MCF 10A (cell line): Measurements from ENCODE around the gene ABCA12. TPM values are rescaled to one million over a fixed set of nuclear protein-coding genes. Genes with fewer than 3 reads are reported as not detected.

Experiments
- BruUV-seq: library from RNA; stranded (reverse); fragments of 400-500 nt; replicated peaks from 2 replicates; lab custom pipeline; 2021; lab: Mats Ljungman, UMichigan
- CTCF ChIA-PET: fragments of 300-600 bp; sonication (Branson Sonifier 250); formaldehyde crosslinking; extraction: SDS; loops from one replicate; lab custom pipeline; 2021; ENCODE audit warnings: antibody characterized with exemption, inconsistent platforms; lab: Yijun Ruan, JAX
- POLR2A ChIA-PET: fragments of 300-600, 350-650 bp; sonication (Branson Sonifier 250); formaldehyde crosslinking; extraction: SDS; loops from one replicate; lab custom pipeline; 2020; ENCODE audit warnings: antibody characterized with exemption, inconsistent platforms; lab: Yijun Ruan, JAX
- DNase-seq: peaks from one replicate; pipeline ENCODE4 v3.0.0-alpha.2; 2018; ENCODE audit not compliant: unreplicated experiment
- H3K27ac Mint-ChIP-seq: one replicate; pipeline ENCODE4 v1.8.0; 2022; ENCODE audit warnings: mild to moderate bottlenecking, low read depth, mixed read lengths; ENCODE audit not compliant: unreplicated experiment
- H3K27me3 Mint-ChIP-seq: one replicate; pipeline ENCODE4 v1.8.0; 2022; ENCODE audit warnings: mixed read lengths; ENCODE audit not compliant: insufficient read depth, unreplicated experiment
- H3K36me3 Mint-ChIP-seq: one replicate; pipeline ENCODE4 v1.8.0; 2022; ENCODE audit warnings: mild to moderate bottlenecking, moderate library complexity, mixed read lengths; ENCODE audit not compliant: insufficient read depth, unreplicated experiment
- H3K4me1 Mint-ChIP-seq: one replicate; pipeline ENCODE4 v1.8.0; 2022; ENCODE audit warnings: mixed read lengths; ENCODE audit not compliant: insufficient read depth, unreplicated experiment
- H3K4me3 Mint-ChIP-seq: one replicate; pipeline ENCODE4 v1.8.0; 2022; ENCODE audit warnings: mild to moderate bottlenecking, moderate library complexity, mixed read lengths; ENCODE audit not compliant: unreplicated experiment
- H3K9me3 Mint-ChIP-seq: one replicate; pipeline ENCODE4 v1.8.0; 2022; ENCODE audit warnings: mixed read lengths; ENCODE audit not compliant: unreplicated experiment
- intact Hi-C: fragments of 100-400 bp; cut with micrococcal nuclease; formaldehyde crosslinking; loops from 2 replicates; pipeline ENCODE4 v1.14.1; 2022
- total RNA-seq: library from RNA; stranded (reverse); gene quantifications from 2 replicates; pipeline ENCODE4 v1.2.3, GENCODE V29; 2022
- TF ChIP-seq, protein P1 (sequence below): fragments of 200-600 bp; IDR thresholded peaks from one replicate; pipeline ENCODE4 v1.8.0; 2022; ENCODE audit warnings: antibody characterized with exemption, mild to moderate bottlenecking; ENCODE audit not compliant: unreplicated experiment

ABCA12 gene
- total RNA-seq, 1 experiment from 2014 or later: 37.8 TPM

DNA sequence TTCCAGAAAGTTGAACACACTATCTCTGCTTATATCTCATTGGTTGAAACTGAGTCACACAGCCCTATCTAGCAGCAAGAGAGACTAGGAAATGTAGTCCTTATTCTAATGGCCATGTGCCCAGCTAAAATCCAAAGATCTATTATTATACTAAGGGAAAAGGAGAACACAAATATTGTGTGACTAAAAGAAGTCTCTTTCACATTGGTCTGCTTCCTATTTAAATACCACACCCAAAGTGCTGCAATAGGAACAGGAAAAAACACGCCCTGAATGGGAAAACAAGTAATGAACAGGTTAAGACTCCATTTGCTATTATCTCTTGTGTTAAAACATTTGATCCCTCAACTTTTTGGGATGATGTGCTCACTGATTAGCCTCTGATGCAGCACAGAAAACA is 242.2 kb downstream of the ABCA12 start:
- no peak overlapping the region for H3K4me3 Mint-ChIP-seq
- TF ChIP-seq, protein P1, sequence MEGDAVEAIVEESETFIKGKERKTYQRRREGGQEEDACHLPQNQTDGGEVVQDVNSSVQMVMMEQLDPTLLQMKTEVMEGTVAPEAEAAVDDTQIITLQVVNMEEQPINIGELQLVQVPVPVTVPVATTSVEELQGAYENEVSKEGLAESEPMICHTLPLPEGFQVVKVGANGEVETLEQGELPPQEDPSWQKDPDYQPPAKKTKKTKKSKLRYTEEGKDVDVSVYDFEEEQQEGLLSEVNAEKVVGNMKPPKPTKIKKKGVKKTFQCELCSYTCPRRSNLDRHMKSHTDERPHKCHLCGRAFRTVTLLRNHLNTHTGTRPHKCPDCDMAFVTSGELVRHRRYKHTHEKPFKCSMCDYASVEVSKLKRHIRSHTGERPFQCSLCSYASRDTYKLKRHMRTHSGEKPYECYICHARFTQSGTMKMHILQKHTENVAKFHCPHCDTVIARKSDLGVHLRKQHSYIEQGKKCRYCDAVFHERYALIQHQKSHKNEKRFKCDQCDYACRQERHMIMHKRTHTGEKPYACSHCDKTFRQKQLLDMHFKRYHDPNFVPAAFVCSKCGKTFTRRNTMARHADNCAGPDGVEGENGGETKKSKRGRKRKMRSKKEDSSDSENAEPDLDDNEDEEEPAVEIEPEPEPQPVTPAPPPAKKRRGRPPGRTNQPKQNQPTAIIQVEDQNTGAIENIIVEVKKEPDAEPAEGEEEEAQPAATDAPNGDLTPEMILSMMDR: no peak

DNA sequence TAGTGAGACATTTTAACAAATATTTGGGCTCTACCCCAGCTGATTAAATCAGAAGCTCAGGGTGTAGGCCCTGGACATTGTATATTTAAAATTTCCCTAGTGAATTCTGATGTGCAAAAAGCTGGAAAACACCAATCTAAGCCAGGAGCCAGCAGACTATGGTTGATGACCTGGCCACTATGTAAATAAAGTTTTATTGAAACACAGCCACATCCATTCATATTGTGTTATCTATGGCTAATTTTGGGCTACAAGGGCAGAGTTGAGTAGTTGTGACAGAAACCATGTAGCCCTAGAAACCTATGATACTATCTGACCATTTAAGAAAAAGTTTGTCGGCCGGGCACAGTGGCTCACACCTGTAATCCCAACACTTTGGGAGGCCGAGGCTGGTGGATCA is 243.0 kb downstream of the ABCA12 start:
- no TSS peak for BruUV-seq
- TF ChIP-seq, protein P1: no peak
- ChIA-PET POLR2A (interaction anchor here (0.6 kb wide), 1 partner anchor 11 kb away, joined by 3 read pairs; no protein-coding TSS in a partner anchor), CTCF (interaction anchor here (0.8 kb wide), 1 partner anchor 68 kb away, joined by 3 read pairs; no protein-coding TSS in a partner anchor)
- no peaks in the 10 kb centered on the region for H3K27me3 Mint-ChIP-seq
- H3K27ac Mint-ChIP-seq: no peak overlapping the region
- peaks cover 6% of the 10 kb centered on the region for H3K4me1 Mint-ChIP-seq
- DNase-seq: no peak
- no peaks in the 10 kb centered on the region for H3K9me3 Mint-ChIP-seq
- H3K4me3 Mint-ChIP-seq: no peak overlapping the region
- no peaks in the 10 kb centered on the region for H3K36me3 Mint-ChIP-seq
- intact Hi-C loops: no loop called here

More for the DNA sequence above, 242.2 kb downstream of the ABCA12 start:
- BruUV-seq: no TSS peak
- intact Hi-C loops: no loop called here
- ChIA-PET POLR2A (no interaction called here), CTCF (no interaction called here)
- Mint-ChIP-seq H3K4me1 (peaks cover 6% of the 10 kb centered on the region), H3K27ac (no peak overlapping the region), H3K36me3 (no peaks in the 10 kb centered on the region), H3K9me3 (no peaks in the 10 kb centered on the region), H3K27me3 (no peaks in the 10 kb centered on the region)
- no peak for DNase-seq

DNA sequence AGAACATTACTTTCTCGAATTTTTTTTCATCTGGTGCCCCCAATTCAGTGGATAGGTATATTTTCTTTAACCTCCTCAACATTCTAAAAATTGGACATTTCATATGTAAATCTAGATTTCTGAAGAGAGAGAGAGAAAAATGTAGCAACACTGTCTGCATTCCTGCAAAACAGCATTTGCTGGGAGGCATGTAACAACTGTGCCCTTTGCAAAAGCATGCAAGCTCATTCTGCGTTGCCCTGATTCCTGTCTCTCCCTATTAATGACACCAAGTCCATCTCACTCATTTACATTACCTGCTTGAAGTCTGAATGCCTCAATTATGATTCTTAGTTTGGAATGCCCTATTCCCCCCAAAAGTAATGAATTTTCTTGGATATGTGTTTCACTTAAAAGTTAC is 249.1 kb downstream of the ABCA12 start:
- Mint-ChIP-seq H3K9me3 (no peaks in the 10 kb centered on the region), H3K27ac (no peak overlapping the region), H3K4me3 (no peak overlapping the region), H3K36me3 (peaks cover 6% of the 10 kb centered on the region), H3K4me1 (no peaks in the 10 kb centered on the region), H3K27me3 (no peaks in the 10 kb centered on the region)
- intact Hi-C loops: no loop called here
- TF ChIP-seq, protein P1: no peak
- no peak for DNase-seq
- CTCF ChIA-PET: interaction anchor here (0.6 kb wide), 1 partner anchor 12 kb away, joined by 4 read pairs; no protein-coding TSS in a partner anchor
- BruUV-seq: no TSS peak
- POLR2A ChIA-PET: no interaction called here

DNA sequence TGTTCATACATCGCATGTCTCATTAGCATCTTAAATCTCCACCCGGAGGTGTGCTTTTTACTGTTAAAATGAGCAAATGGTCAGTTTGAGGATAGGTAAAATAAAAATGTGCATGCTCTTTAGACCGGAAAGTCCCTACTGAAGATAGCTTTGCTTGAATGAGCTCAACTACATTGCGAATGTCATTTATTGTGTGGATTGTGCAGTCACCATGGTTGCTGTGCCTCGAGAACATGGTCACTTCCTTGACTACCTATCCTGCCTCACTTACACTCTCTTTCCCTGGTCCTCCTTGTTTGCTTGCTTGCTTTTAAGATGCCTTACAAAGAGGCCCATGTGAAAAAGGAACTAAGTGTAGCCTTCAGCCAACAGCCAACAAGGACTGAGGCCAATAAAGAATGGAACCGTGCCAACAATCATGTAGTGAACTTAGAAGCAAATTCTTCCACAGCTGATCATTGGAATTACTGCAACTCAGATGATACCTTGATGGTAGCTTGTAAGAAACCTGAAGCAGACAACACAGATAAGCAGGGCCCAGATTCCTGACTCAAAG is 256.7 kb downstream of the ABCA12 start:
- POLR2A ChIA-PET: no interaction called here

More for the DNA sequence above, 256.7 kb downstream of the ABCA12 start:
- Mint-ChIP-seq H3K9me3 (no peaks in the 10 kb centered on the region), H3K27ac (no peak overlapping the region), H3K4me3 (no peak overlapping the region), H3K4me1 (no peaks in the 10 kb centered on the region), H3K27me3 (no peaks in the 10 kb centered on the region), H3K36me3 (peaks cover 6% of the 10 kb centered on the region)
- peak; percentile 8 for DNase-seq
- no TSS peak for BruUV-seq
- intact Hi-C loops: no loop called here
- CTCF ChIA-PET: interaction anchor here (0.6 to 0.7 kb wide), 2 partner anchors 19 to 1392 kb away, joined by 3 read pairs; no protein-coding TSS in a partner anchor
- TF ChIP-seq, protein P1: no peak

Other genes with a start within 250 kb of the ABCA12 start
- gene ATIC, start 173.4 kb upstream of the ABCA12 start, total RNA-seq: 216 and 297 TPM in 2 replicates